Measurements from ENCODE around the gene CLCN6.

The CLCN6 gene

GRCh38 chr1:11851180-11851579, 45.2 kb downstream of the CLCN6 start:
- no peaks in the 10 kb centered on the region for H3K9me3 Mint-ChIP-seq
- H3K4me3 Mint-ChIP-seq: no peak overlapping the region
- H3K36me3 Mint-ChIP-seq (ENCODE audit: low read depth): peaks cover 9% of the 10 kb centered on the region
- H3K27me3 Mint-ChIP-seq (ENCODE audit: low read depth): peaks cover 18% of the 10 kb centered on the region
- no peak overlapping the region for H3K27ac Mint-ChIP-seq
- H3K4me1 Mint-ChIP-seq: peaks cover 17% of the 10 kb centered on the region
- TF ChIP-seq, protein P1, sequence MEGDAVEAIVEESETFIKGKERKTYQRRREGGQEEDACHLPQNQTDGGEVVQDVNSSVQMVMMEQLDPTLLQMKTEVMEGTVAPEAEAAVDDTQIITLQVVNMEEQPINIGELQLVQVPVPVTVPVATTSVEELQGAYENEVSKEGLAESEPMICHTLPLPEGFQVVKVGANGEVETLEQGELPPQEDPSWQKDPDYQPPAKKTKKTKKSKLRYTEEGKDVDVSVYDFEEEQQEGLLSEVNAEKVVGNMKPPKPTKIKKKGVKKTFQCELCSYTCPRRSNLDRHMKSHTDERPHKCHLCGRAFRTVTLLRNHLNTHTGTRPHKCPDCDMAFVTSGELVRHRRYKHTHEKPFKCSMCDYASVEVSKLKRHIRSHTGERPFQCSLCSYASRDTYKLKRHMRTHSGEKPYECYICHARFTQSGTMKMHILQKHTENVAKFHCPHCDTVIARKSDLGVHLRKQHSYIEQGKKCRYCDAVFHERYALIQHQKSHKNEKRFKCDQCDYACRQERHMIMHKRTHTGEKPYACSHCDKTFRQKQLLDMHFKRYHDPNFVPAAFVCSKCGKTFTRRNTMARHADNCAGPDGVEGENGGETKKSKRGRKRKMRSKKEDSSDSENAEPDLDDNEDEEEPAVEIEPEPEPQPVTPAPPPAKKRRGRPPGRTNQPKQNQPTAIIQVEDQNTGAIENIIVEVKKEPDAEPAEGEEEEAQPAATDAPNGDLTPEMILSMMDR (IDR thresholded peaks at IDR 0.05; ENCODE audit: unreplicated experiment in 3 of 3): no peak

- H3K36me3 Mint-ChIP-seq (ENCODE audit: low read depth): no peaks in the 10 kb centered on the region
- TF ChIP-seq, protein P1 (IDR thresholded peaks at IDR 0.05; ENCODE audit: unreplicated experiment in 3 of 3): no peak
- peaks cover 3% of the 10 kb centered on the region for H3K4me1 Mint-ChIP-seq
- no peak overlapping the region for H3K4me3 Mint-ChIP-seq
- peaks cover 52% of the 10 kb centered on the region for H3K27me3 Mint-ChIP-seq (ENCODE audit: low read depth)
- no peaks in the 10 kb centered on the region for H3K9me3 Mint-ChIP-seq
- H3K27ac Mint-ChIP-seq: no peak overlapping the region
Observed at GRCh38 chr1:11854519-11854918, 48.5 kb downstream of the CLCN6 start.

- TF ChIP-seq, protein P1 (IDR thresholded peaks at IDR 0.05; ENCODE audit: unreplicated experiment in 3 of 3): no peak
- Mint-ChIP-seq H3K27me3 (ENCODE audit: low read depth) (peaks cover 60% of the 10 kb centered on the region), H3K36me3 (ENCODE audit: low read depth) (no peaks in the 10 kb centered on the region), H3K9me3 (no peaks in the 10 kb centered on the region), H3K27ac (no peak overlapping the region), H3K4me3 (no peak overlapping the region), H3K4me1 (peaks cover 3% of the 10 kb centered on the region)
Observed at GRCh38 chr1:11855430-11855829, 49.4 kb downstream of the CLCN6 start.

DNA sequence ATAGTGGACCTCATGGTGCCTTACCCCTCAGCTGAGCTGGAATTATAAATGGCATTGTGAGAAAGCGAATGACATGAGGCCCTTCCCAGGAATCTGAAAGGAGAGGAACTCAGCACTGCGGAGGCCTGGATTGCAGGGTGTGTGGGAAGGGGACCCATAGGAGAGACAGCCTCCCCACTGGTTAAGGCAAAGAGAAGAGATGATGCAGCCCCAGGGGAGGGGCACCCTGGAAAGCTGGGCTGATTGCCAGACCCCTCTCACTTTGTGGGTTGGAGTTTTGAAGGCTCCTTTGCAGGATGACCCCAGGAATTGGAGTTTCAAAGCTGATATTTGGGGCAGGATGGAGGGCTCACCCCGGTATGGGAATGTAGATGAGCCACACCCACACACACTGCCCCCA, 50.7 kb downstream of the CLCN6 start:
- Mint-ChIP-seq H3K4me3 (no peak overlapping the region), H3K27me3 (ENCODE audit: low read depth) (peaks cover 72% of the 10 kb centered on the region), H3K36me3 (ENCODE audit: low read depth) (no peaks in the 10 kb centered on the region), H3K27ac (no peak overlapping the region), H3K9me3 (peaks cover 2% of the 10 kb centered on the region), H3K4me1 (no peaks in the 10 kb centered on the region)
- TF ChIP-seq, protein P1 (IDR thresholded peaks at IDR 0.05; ENCODE audit: unreplicated experiment in 3 of 3): no peak

GRCh38 chr1:11857164-11857851, 51.3 kb downstream of the CLCN6 start:
- no peaks in the 10 kb centered on the region for H3K4me1 Mint-ChIP-seq
- peaks cover 2% of the 10 kb centered on the region for H3K9me3 Mint-ChIP-seq
- TF ChIP-seq, protein P1 (IDR thresholded peaks at IDR 0.05; ENCODE audit: unreplicated experiment in 3 of 3): no peak
- no peak overlapping the region for H3K27ac Mint-ChIP-seq
- peaks cover 77% of the 10 kb centered on the region for H3K27me3 Mint-ChIP-seq (ENCODE audit: low read depth)
- no peak overlapping the region for H3K4me3 Mint-ChIP-seq
- H3K36me3 Mint-ChIP-seq (ENCODE audit: low read depth): no peaks in the 10 kb centered on the region

- Mint-ChIP-seq H3K9me3 (peaks cover 2% of the 10 kb centered on the region), H3K27ac (no peak overlapping the region), H3K27me3 (ENCODE audit: low read depth) (peaks cover 77% of the 10 kb centered on the region), H3K4me1 (no peaks in the 10 kb centered on the region), H3K4me3 (no peak overlapping the region), H3K36me3 (ENCODE audit: low read depth) (no peaks in the 10 kb centered on the region)
- TF ChIP-seq, protein P1 (IDR thresholded peaks at IDR 0.05; ENCODE audit: unreplicated experiment in 3 of 3): no peak
Observed at GRCh38 chr1:11858158-11858557, 52.2 kb downstream of the CLCN6 start.
